WTC11 (cell line): ENCODE measurements around the gene PRSS38.

Experiments used
- ATF2 ChIP-seq: sonication (generic); formaldehyde crosslinking; IDR thresholded peaks from 2 replicates; pipeline ENCODE4 v1.8.1; 2022; ENCODE audit warnings: low read depth, missing genetic modification reagents, borderline replicate concordance
- CBFB ChIP-seq: sonication (generic); formaldehyde crosslinking; IDR thresholded peaks from 2 replicates; pipeline ENCODE4 v1.8.1; 2022; ENCODE audit warnings: mild to moderate bottlenecking, low read depth, missing genetic modification reagents
- CTCF ChIP-seq: fragments of 200-600 bp; IDR thresholded peaks from 2 replicates; pipeline ENCODE4 v1.8.0; 2022; ENCODE audit warnings: antibody characterized with exemption
- E2F4 ChIP-seq: sonication (generic); formaldehyde crosslinking; IDR thresholded peaks from 2 replicates; pipeline ENCODE4 v1.8.1; 2022; ENCODE audit warnings: low read depth, mild to moderate bottlenecking, moderate library complexity, missing genetic modification reagents, borderline replicate concordance
- FOXJ3 ChIP-seq: sonication (generic); formaldehyde crosslinking; IDR thresholded peaks from 2 replicates; pipeline ENCODE4 v1.9.0; 2021; ENCODE audit warnings: missing genetic modification reagents, mild to moderate bottlenecking, borderline replicate concordance
- FOXP4 ChIP-seq: sonication (generic); formaldehyde crosslinking; IDR thresholded peaks from 2 replicates; pipeline ENCODE4 v1.8.0; 2022; ENCODE audit warnings: mild to moderate bottlenecking, missing genetic modification reagents
- JAZF1 ChIP-seq: fragments of 250-450 bp; sonication (Bioruptor Pico); IDR thresholded peaks from 2 replicates; pipeline ENCODE4 v1.9.0; 2021; ENCODE audit warnings: moderate library complexity, mild to moderate bottlenecking, inconsistent platforms
- KAT7 ChIP-seq: sonication (generic); formaldehyde crosslinking; IDR thresholded peaks from 2 replicates; pipeline ENCODE4 v1.8.1; 2023; ENCODE audit warnings: missing genetic modification reagents, mild to moderate bottlenecking, borderline replicate concordance
- MAX ChIP-seq: sonication (generic); formaldehyde crosslinking; IDR thresholded peaks from 2 replicates; pipeline ENCODE4 v1.8.0; 2022; ENCODE audit warnings: mild to moderate bottlenecking, missing genetic modification reagents
- NR1H2 ChIP-seq: sonication (generic); formaldehyde crosslinking; IDR thresholded peaks from 2 replicates; pipeline ENCODE4 v1.9.0; 2021; ENCODE audit warnings: mild to moderate bottlenecking, moderate library complexity, missing genetic modification reagents
- ZBTB43 ChIP-seq: sonication (generic); formaldehyde crosslinking; IDR thresholded peaks from 2 replicates; pipeline ENCODE4 v1.8.1; 2023; ENCODE audit warnings: mild to moderate bottlenecking, missing genetic modification reagents

GRCh38 chr1:227782226-227782625 is 33.2 kb upstream of the PRSS38 start:
- TF ChIP-seq FOXJ3 (CRISPR knock-in tag) (no peak), FOXP4 (CRISPR knock-in tag) (no peak), NR1H2 (CRISPR knock-in tag) (no peak), ZBTB43 (CRISPR knock-in tag) (no peak), MAX (CRISPR knock-in tag) (no peak), CBFB (CRISPR knock-in tag) (no peak), CTCF (no peak), E2F4 (CRISPR knock-in tag) (no peak), KAT7 (CRISPR knock-in tag) (no peak), ATF2 (CRISPR knock-in tag) (no peak), JAZF1 (CRISPR knock-in tag) (no peak)
